ENCODE results near the gene INPP5D. TPM values are rescaled to one million over a fixed set of nuclear protein-coding genes. Genes with fewer than 3 reads are reported as not detected.

Gene INPP5D
- total RNA-seq, 4 donors from 2014 or later: 22.8 to 55.3 (median 42.1) TPM

- H3K27ac ChIP-seq: no peak overlapping the region
- no peak for TF ChIP-seq CTCF (IDR thresholded peaks at IDR 0.05)
- no peak for TF ChIP-seq EP300 (IDR thresholded peaks at IDR 0.05)
- no peak for TF ChIP-seq POLR2A (IDR thresholded peaks at IDR 0.05)
- H3K4me1 ChIP-seq: no peaks in the 10 kb centered on the region
- 74 to 91% methylated on average over 2 of the region's 2 CpGs for WGBS, 2 donors
- no peak for DNase-seq (ENCODE audit: low spot score in 2 of 2)
- no peaks in the 10 kb centered on the region for H3K27me3 ChIP-seq
- H3K4me3 ChIP-seq: no peak overlapping the region
- no peaks in the 10 kb centered on the region for H3K36me3 ChIP-seq
- H3K9me3 ChIP-seq: peaks cover 0 to 15% (median 0%) of the 10 kb centered on the region in 4 donors
These were observed 39.7 kb upstream of the INPP5D start for GRCh38 chr2:233020454-233020853.

- H3K9me3 ChIP-seq: peaks cover 0 to 15% (median 0%) of the 10 kb centered on the region in 4 donors
- H3K36me3 ChIP-seq: no peaks in the 10 kb centered on the region
- TF ChIP-seq POLR2A (IDR thresholded peaks at IDR 0.05): no peak
- WGBS, 2 donors: 59 to 71% methylated on average over 8 of the region's 8 CpGs
- no peaks in the 10 kb centered on the region for H3K27me3 ChIP-seq
- H3K4me1 ChIP-seq: no peaks in the 10 kb centered on the region
- H3K4me3 ChIP-seq: no peak overlapping the region
- no peak for DNase-seq (ENCODE audit: low spot score in 2 of 2)
- H3K27ac ChIP-seq: no peak overlapping the region
These were observed 38.4 kb upstream of the INPP5D start for GRCh38 chr2:233021771-233022170.

- H3K27me3 ChIP-seq: no peaks in the 10 kb centered on the region
- H3K4me3 ChIP-seq: no peak overlapping the region
- TF ChIP-seq CTCF (IDR thresholded peaks at IDR 0.05): no peak
- no peak for TF ChIP-seq EP300 (IDR thresholded peaks at IDR 0.05)
- TF ChIP-seq POLR2A (IDR thresholded peaks at IDR 0.05): no peak
- WGBS, 2 donors: 87 to 91% methylated on average over 8 of the region's 8 CpGs
- no peaks in the 10 kb centered on the region for H3K36me3 ChIP-seq
- DNase-seq (ENCODE audit: low spot score in 2 of 2): no peak
- no peaks in the 10 kb centered on the region for H3K4me1 ChIP-seq
- H3K27ac ChIP-seq: no peak overlapping the region
- peaks cover 0 to 12% (median 0%) of the 10 kb centered on the region in 4 donors for H3K9me3 ChIP-seq
These were observed 37.6 kb upstream of the INPP5D start for GRCh38 chr2:233022561-233022960.

DNA sequence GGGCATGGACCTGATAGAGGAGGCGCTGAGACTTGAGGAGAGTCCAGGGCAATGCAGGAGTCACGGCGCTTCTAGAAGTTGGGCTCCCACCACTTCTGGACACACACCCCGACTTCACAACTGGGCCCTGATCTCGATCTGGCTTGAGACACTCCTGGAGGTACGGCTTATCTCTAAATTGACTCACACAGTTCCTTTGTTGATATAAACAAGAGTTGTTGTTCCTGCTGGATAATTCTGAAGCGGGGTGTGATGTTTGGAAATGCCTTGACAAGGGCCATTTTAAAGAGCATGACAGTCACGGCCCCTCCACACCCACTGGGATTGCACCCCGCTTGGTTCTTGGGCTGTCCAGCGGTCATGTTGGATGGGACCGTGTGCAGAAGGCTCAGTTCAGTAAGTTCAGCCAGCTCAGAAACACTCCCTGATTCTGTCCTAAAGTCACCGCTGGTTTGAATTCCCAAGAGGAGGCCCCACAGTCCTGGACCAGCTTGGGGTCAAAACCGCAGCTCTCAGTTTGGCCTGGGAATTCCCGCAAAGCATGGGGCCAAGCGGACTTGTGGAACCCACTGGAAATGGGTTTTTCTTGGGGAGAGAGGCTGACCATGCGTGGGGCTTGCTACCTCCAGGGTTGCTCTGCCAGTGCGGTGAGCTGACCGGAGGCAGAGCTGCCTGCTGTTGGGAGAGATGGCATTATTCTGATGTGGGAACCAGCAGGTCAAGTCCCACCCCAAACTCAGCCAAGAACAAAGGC lies 37.0 kb upstream of the INPP5D start:
- TF ChIP-seq EP300 (IDR thresholded peaks at IDR 0.05) (no peak), POLR2A (IDR thresholded peaks at IDR 0.05) (no peak)
- DNase-seq (ENCODE audit: low spot score in 2 of 2): no peak

GRCh38 chr2:233023761-233024410 lies 36.3 kb upstream of the INPP5D start:
- no peak for TF ChIP-seq EP300 (IDR thresholded peaks at IDR 0.05)
- Histone ChIP-seq H3K4me3 (no peak overlapping the region), H3K27ac (no peak overlapping the region), H3K9me3 (no peaks in the 10 kb centered on the region), H3K36me3 (no peaks in the 10 kb centered on the region), H3K4me1 (no peaks in the 10 kb centered on the region), H3K27me3 (no peaks in the 10 kb centered on the region)
- no peak for DNase-seq (ENCODE audit: low spot score in 2 of 2)
- WGBS, 2 donors: 89 to 95% methylated on average over 14 of the region's 14 CpGs

More for the DNA sequence above, 37.0 kb upstream of the INPP5D start:
- no peaks in the 10 kb centered on the region for H3K4me1 ChIP-seq
- H3K27me3 ChIP-seq: no peaks in the 10 kb centered on the region
- H3K27ac ChIP-seq: no peak overlapping the region
- H3K9me3 ChIP-seq: peaks cover 0 to 6% (median 0%) of the 10 kb centered on the region in 4 donors
- H3K4me3 ChIP-seq: no peak overlapping the region
- no peaks in the 10 kb centered on the region for H3K36me3 ChIP-seq
- whole genome bisulfite sequencing, 2 donors: 92 to 94% methylated on average over 18 of the region's 18 CpGs

DNA sequence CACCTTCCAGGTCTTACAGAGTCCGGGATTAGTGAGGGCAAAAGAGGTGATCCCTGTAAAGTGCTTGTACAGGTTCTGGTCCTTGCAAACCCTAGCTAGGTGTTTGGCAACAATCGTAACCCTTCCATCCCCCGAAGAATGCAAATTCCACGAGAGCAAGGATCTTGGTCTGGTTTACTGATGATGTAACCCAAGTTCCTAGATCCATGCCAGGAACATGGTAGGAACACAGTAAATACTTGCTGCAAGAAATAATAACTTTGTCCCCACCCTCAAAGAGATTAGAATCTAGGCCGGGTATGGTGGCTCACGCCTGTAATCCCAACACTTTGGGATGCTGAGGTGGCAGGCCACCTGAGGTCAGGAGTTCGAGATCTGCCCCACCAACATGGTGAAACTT lies 34.4 kb upstream of the INPP5D start:
- DNase-seq (ENCODE audit: low spot score in 2 of 2): no peak
- Histone ChIP-seq H3K27me3 (no peaks in the 10 kb centered on the region), H3K4me1 (no peaks in the 10 kb centered on the region), H3K36me3 (no peaks in the 10 kb centered on the region), H3K9me3 (no peaks in the 10 kb centered on the region), H3K27ac (no peak overlapping the region), H3K4me3 (no peak overlapping the region)
- TF ChIP-seq CTCF (IDR thresholded peaks at IDR 0.05) (no peak), POLR2A (IDR thresholded peaks at IDR 0.05) (no peak), EP300 (IDR thresholded peaks at IDR 0.05) (no peak)
- 85 to 92% methylated on average over 7 of the region's 7 CpGs for WGBS, 2 donors
